IPS-15b (cell line): ENCODE measurements around the gene FBXL5.

Source experiments
- H3K27me3 ChIP-seq: one replicate; pipeline ENCODE4 v1.6.1; 2013; ENCODE audit warnings: low read length; ENCODE audit not compliant: control insufficient read depth, insufficient read depth
- H3K36me3 ChIP-seq: one replicate; pipeline ENCODE4 v1.6.1; 2013; ENCODE audit warnings: low read length; ENCODE audit not compliant: control insufficient read depth, insufficient read depth
- H3K4me1 ChIP-seq: one replicate; pipeline ENCODE4 v1.6.1; 2013; ENCODE audit warnings: mild to moderate bottlenecking, low read length; ENCODE audit not compliant: control insufficient read depth, insufficient read depth
- H3K4me3 ChIP-seq: one replicate; pipeline ENCODE4 v1.5.1; 2013; ENCODE audit warnings: low read depth, low read length
- H3K9ac ChIP-seq: one replicate; pipeline ENCODE4 v1.6.1; 2013; ENCODE audit warnings: low read depth, mild to moderate bottlenecking, low read length
- H3K9me3 ChIP-seq: one replicate; pipeline ENCODE4 v1.6.1; 2013; ENCODE audit warnings: mild to moderate bottlenecking, low read length; ENCODE audit not compliant: control insufficient read depth, insufficient read depth

The FBXL5 gene

GRCh38 chr4:15690020-15690809, 35.1 kb upstream of the FBXL5 start:
- peaks cover 13% of the 10 kb centered on the region for H3K4me1 ChIP-seq
- no peak overlapping the region for H3K9ac ChIP-seq
- no peaks in the 10 kb centered on the region for H3K36me3 ChIP-seq

DNA sequence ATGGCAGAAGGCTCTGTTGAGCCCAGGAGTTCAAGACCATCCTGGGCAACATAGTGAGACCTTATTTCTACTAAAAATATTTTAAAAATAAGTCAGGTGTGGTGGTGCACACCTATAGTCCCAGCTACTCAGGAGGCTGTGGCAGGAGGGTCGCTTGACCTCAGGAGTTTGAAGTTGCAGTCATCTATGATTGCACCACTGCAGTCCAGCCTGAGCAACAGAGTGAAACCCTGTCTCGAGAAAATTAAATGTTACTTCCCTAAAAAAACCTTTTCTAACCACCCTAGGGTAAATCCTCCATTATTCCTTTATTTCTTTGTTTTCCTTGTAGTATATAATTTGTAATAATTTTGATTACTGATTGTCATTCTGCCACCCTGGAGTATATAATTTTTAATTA, 34.4 kb upstream of the FBXL5 start:
- no peaks in the 10 kb centered on the region for H3K36me3 ChIP-seq
- peaks cover 19% of the 10 kb centered on the region for H3K4me1 ChIP-seq
- H3K27me3 ChIP-seq: no peaks in the 10 kb centered on the region
- H3K9ac ChIP-seq: no peak overlapping the region
- no peak overlapping the region for H3K4me3 ChIP-seq
- H3K9me3 ChIP-seq: no peaks in the 10 kb centered on the region

More at GRCh38 chr4:15690020-15690809, 35.1 kb upstream of the FBXL5 start:
- Histone ChIP-seq H3K27me3 (no peaks in the 10 kb centered on the region), H3K4me3 (no peak overlapping the region), H3K9me3 (no peaks in the 10 kb centered on the region)

GRCh38 chr4:15688051-15688450, 32.9 kb upstream of the FBXL5 start:
- Histone ChIP-seq H3K4me1 (peaks cover 32% of the 10 kb centered on the region), H3K9ac (no peak overlapping the region), H3K27me3 (no peaks in the 10 kb centered on the region), H3K4me3 (no peak overlapping the region), H3K36me3 (no peaks in the 10 kb centered on the region), H3K9me3 (no peaks in the 10 kb centered on the region)

DNA sequence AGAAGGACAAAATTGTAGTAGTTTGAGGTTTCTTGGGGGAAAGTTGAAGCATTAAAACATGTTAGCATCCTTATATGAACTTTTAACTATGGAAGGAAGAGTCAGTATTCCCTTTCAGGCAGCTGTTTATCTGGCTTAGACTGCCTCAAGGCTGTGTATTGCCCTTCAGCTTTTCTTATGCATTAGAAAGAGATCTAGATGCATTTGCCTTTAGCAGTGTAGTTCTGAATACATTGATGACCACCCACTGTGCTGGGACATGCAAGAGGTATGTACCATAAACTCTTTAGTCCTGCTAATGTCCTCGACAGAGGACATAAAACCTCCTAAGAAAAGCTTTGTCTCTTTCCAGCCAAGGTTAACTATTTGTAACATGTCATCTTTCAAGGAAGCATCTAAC, 29.3 kb upstream of the FBXL5 start:
- peak overlapping the region; percentile 10 for H3K4me3 ChIP-seq
- peaks cover 25% of the 10 kb centered on the region for H3K4me1 ChIP-seq
- H3K27me3 ChIP-seq: no peaks in the 10 kb centered on the region
- no peaks in the 10 kb centered on the region for H3K9me3 ChIP-seq
- H3K9ac ChIP-seq: peak overlapping the region; percentile 28
- H3K36me3 ChIP-seq: no peaks in the 10 kb centered on the region

DNA sequence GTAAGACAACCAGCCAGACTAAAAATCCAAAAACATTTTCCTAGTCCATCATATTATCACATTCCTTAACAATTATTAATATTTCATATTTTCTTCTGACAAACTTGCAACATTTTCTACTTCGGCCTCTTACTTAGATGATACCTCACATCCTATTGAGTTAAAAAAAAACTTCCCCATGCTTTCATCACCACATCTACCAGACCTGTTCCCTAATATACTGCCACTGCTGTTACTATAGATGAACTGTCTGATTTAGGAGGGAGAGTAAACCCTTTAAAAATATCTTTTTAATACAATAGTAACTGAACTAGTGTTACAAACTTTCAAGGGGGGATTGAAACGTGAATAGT, 28.0 kb upstream of the FBXL5 start:
- peak overlapping the region; percentile 94 for H3K4me3 ChIP-seq
- H3K36me3 ChIP-seq: no peaks in the 10 kb centered on the region
- H3K27me3 ChIP-seq: no peaks in the 10 kb centered on the region
- H3K9ac ChIP-seq: no peak overlapping the region
- H3K9me3 ChIP-seq: no peaks in the 10 kb centered on the region
- H3K4me1 ChIP-seq: peaks cover 25% of the 10 kb centered on the region

- Histone ChIP-seq H3K4me1 (peaks cover 25% of the 10 kb centered on the region), H3K27me3 (no peaks in the 10 kb centered on the region), H3K9me3 (no peaks in the 10 kb centered on the region), H3K36me3 (no peaks in the 10 kb centered on the region), H3K4me3 (peak overlapping the region; percentile 94), H3K9ac (peak overlapping the region; percentile 97)
These were observed 27.3 kb upstream of the FBXL5 start for GRCh38 chr4:15682242-15683142.

- Histone ChIP-seq H3K27me3 (no peaks in the 10 kb centered on the region), H3K36me3 (no peaks in the 10 kb centered on the region), H3K4me1 (peaks cover 25% of the 10 kb centered on the region), H3K4me3 (peak within 1 kb of the TSS; percentile 94), H3K9me3 (no peaks in the 10 kb centered on the region), H3K9ac (peak within 1 kb of the TSS; percentile 97)
These were observed 26.4 kb upstream of the FBXL5 start, which contains the start of gene FAM200B for GRCh38 chr4:15681372-15682241. Gene FAM200B (plus strand): TSS chr4:15681827. CDS start chr4:15686978, 5,151 bp downstream.

GRCh38 chr4:15681067-15681371, 25.9 kb upstream of the FBXL5 start:
- H3K27me3 ChIP-seq: no peaks in the 10 kb centered on the region
- H3K4me1 ChIP-seq: peaks cover 25% of the 10 kb centered on the region
- no peaks in the 10 kb centered on the region for H3K9me3 ChIP-seq
- peak overlapping the region; percentile 94 for H3K4me3 ChIP-seq
- H3K9ac ChIP-seq: peak overlapping the region; percentile 88
- no peaks in the 10 kb centered on the region for H3K36me3 ChIP-seq

DNA sequence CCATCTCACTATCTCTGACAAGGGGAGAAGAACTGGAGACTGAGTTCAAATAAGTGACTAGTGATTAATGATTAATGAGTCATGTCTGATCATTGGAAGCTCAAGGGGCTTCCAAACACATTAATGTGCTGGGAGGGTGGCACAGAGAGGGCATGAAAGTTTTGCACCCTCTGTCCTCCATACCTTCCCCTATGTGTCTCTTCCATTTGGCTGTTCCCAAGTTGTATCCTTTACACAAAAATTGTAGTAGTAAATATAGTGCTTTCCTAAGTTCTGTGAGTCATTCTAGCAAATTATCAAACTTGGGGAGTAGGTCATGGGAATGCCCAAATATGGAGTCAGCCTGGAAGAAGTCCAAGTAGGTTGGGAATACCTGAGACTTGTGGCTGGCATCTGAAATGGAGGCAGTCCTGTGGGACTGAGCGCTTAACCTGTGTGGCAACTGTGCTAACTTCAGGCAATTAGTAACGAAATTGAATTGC, 22.4 kb upstream of the FBXL5 start:
- no peaks in the 10 kb centered on the region for H3K36me3 ChIP-seq
- no peaks in the 10 kb centered on the region for H3K27me3 ChIP-seq
- no peak overlapping the region for H3K9ac ChIP-seq
- H3K4me1 ChIP-seq: no peaks in the 10 kb centered on the region
- H3K4me3 ChIP-seq: no peak overlapping the region
- no peaks in the 10 kb centered on the region for H3K9me3 ChIP-seq

DNA sequence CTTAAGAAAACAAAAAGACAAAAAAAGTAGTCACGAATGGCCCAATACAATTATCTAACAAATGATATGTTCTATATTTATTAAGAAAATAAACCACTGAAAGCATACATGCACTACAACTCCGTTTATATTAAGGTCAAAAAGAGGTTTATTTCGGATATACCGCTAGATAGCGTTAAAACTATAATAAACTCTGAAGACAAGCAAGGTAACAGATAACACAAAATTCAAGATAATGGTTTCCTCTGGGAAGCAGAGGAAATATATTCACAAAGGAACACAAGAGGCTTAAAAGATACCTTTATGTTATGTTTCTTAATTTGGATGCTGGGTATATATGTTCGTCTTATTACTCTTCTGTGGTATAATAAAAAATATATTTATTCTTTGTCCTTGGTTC, 21.7 kb upstream of the FBXL5 start:
- no peak overlapping the region for H3K4me3 ChIP-seq
- H3K4me1 ChIP-seq: no peaks in the 10 kb centered on the region
- H3K9me3 ChIP-seq: no peaks in the 10 kb centered on the region
- H3K36me3 ChIP-seq: no peaks in the 10 kb centered on the region
- no peaks in the 10 kb centered on the region for H3K27me3 ChIP-seq
- H3K9ac ChIP-seq: no peak overlapping the region

GRCh38 chr4:15676039-15676438, 20.9 kb upstream of the FBXL5 start:
- H3K9me3 ChIP-seq: no peaks in the 10 kb centered on the region
- H3K4me1 ChIP-seq: no peaks in the 10 kb centered on the region
- H3K9ac ChIP-seq: no peak overlapping the region
- H3K4me3 ChIP-seq: no peak overlapping the region
- no peaks in the 10 kb centered on the region for H3K27me3 ChIP-seq
- H3K36me3 ChIP-seq: no peaks in the 10 kb centered on the region
